Measurements from ENCODE around the gene C1orf21.

DNA sequence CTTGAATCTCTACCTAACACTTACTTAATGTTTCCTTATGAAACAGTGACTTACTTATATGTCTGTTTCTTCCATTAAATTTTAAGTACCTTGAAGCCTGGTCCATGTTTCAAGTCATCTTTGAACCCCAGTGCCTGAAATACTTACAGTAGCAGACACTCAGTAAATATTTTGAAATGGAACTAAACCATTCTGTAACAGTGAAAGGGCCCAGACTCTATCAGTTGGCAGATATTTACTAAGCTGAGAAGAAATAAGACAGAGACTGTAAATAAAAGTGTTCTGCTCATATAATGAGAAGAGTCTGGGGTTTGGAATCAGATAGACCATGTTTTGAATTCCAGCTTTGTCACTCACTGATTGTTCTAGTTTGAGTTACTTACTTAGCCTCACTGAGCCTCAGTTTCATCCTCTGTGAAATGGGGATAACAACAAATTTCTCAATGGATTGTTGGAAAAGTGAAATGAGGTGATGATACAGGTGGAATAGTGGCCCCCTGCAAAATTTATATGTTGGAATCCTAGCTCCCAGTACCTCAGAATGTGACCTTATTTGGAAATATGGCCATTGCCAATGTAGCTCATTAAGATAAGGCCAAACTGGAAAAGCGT is 19.3 kb upstream of the C1orf21 start:
- TF ChIP-seq EZH2 (IDR thresholded peaks at IDR 0.05; ENCODE audit: borderline replicate concordance, low read length), result no peak
- TF ChIP-seq, protein P1, sequence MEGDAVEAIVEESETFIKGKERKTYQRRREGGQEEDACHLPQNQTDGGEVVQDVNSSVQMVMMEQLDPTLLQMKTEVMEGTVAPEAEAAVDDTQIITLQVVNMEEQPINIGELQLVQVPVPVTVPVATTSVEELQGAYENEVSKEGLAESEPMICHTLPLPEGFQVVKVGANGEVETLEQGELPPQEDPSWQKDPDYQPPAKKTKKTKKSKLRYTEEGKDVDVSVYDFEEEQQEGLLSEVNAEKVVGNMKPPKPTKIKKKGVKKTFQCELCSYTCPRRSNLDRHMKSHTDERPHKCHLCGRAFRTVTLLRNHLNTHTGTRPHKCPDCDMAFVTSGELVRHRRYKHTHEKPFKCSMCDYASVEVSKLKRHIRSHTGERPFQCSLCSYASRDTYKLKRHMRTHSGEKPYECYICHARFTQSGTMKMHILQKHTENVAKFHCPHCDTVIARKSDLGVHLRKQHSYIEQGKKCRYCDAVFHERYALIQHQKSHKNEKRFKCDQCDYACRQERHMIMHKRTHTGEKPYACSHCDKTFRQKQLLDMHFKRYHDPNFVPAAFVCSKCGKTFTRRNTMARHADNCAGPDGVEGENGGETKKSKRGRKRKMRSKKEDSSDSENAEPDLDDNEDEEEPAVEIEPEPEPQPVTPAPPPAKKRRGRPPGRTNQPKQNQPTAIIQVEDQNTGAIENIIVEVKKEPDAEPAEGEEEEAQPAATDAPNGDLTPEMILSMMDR (IDR thresholded peaks at IDR 0.05; ENCODE audit: low read length), result no peak
